Heart left ventricle (tissue), 13 donors: ENCODE data around the gene ATP6V0A1.

Experiments
- CTCF ChIP-seq, 12 donors: fragments of 200-600 bp; sonication (generic) in 4 of 12; IDR thresholded peaks; one replicate each; pipeline versions ENCODE4 v1.5.0 to v1.8.0; 2018 to 2022; ENCODE audit warnings: antibody characterized with exemption in 12 of 12, mild to moderate bottlenecking in 5 of 12
- POLR2A ChIP-seq, 2 donors: fragments of 450-650 bp; IDR thresholded peaks; one replicate each; pipeline ENCODE4 v1.6.1; 2017; ENCODE audit warnings: antibody characterized with exemption in 2 of 2, mild to moderate bottlenecking in 2 of 2, moderate library complexity in 2 of 2
- donor health status: ischemic (EF 13 %, LVEDD 7.1; RV severe dilation, severe dysfunction).
- donor health status: DM: no; HTN: yes; CAD: no.
- donor health status: DM: no; HTN: no; CAD: no.
- donor health status: ischemic (EF 25% LVEDD 6.9; RV normal size, moderate dysfunction).
- donor health status: ischemic (EF 25% LVEDD 5.7; RV mildly dilated, moderate dysfunction).
- donor health status: ischemic (EF 35%, LVEDD 5.7; RV mildly dilated, moderate dysfunction).
- donor health status: nonischemic (EF 11% LVEDD 7.7; RV severe dilation, severe dysfunction).
- donor health status: DM: yes; HTN: yes; CAD: no.
- donor health status: PGD.
- donor health status: ischemic (EF 29% LVEDD 5.4; RV normal size, mild dysfunction).
- donor health status: nonischemic (EF 23%, LVEDD 6.1; RV moderate dilation, normal function).

- TF ChIP-seq CTCF (IDR thresholded peaks at IDR 0.05), result no peak
- TF ChIP-seq POLR2A (IDR thresholded peaks at IDR 0.05), result no peak
These were observed 49.9 kb downstream of the ATP6V0A1 start for GRCh38 chr17:42508426-42509165.
